ENCODE results near the gene ATP5MC2. TPM values are rescaled to one million over a fixed set of nuclear protein-coding genes. Genes with fewer than 3 reads are reported as not detected.

Gene ATP5MC2
- polyA plus RNA-seq, 3 donors, result 498 to 587 (median 522) TPM

DNA sequence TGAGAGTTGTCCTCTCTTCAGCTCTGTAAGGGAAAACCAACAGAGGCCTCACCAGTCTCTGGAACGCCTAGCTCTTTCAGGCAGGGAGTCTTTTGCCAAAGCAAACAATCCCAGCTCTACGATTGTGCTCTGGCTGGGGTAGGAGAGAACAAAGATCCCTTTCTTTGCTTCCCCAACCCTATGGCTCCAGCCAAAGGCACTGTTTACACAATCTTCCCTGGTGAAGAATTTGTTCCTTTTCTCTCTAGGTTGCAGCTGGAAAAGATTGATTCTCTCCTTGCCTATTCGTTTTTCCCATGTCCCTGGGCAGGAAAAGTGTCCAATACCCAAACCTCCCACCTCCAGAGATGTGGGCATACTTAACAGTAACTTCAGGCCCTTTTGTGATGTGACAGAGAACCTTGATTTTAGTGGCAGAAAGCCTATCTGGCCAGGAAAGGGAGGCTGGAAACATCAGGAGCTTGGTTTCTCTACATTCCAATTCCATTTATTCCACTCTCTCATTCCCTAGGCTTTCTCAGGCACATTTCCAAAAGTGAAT is 16.8 kb downstream of the ATP5MC2 start:
- no peak overlapping the region for H3K4me2 ChIP-seq (replicated peaks; ENCODE audit: extremely low read depth, low read length, poor library complexity, severe bottlenecking)
- H3K9ac ChIP-seq (ENCODE audit: insufficient read depth, low read length, poor library complexity, severe bottlenecking), result no peak overlapping the region
- no peak overlapping the region for H3K27ac ChIP-seq (ENCODE audit: low read depth in 1 of 2, low read length in 2 of 2)
- H3K4me3 ChIP-seq (replicated peaks in 1 of 3; ENCODE audit: low read depth in 2 of 3, low read length in 3 of 3), result no peak overlapping the region
- peaks cover 13 to 37% of the 10 kb centered on the region in 2 donors for H3K36me3 Mint-ChIP-seq
- no peak overlapping the region for H2AFZ ChIP-seq (ENCODE audit: insufficient read depth, low read depth, low read length, poor library complexity, severe bottlenecking)
- WGBS (ENCODE audit: insufficient coverage), result no CpG with 5 or more reads among the region's 3 CpGs
- no peaks in the 10 kb centered on the region for H3K4me1 Mint-ChIP-seq
- H3K9me3 Mint-ChIP-seq, result peaks cover 0 to 2% (median 0%) of the 10 kb centered on the region in 7 donors
- TF ChIP-seq CTCF (IDR thresholded peaks at IDR 0.05), result no peak
- DNase-seq, result no peak
- no peaks in the 10 kb centered on the region for H4K20me1 ChIP-seq (ENCODE audit: insufficient read depth, low read length)
- no peaks in the 10 kb centered on the region for H3K4me1 ChIP-seq (ENCODE audit: control insufficient read depth in 1 of 2, insufficient read depth in 2 of 2, low read length in 2 of 2)
- intact Hi-C loops (cut with micrococcal nuclease), result no loop called here
- H3K27me3 Mint-ChIP-seq (ENCODE audit: low read depth in 3 of 3), result no peaks in the 10 kb centered on the region
- H3K4me3 Mint-ChIP-seq, result no peak overlapping the region
- H3K9me3 ChIP-seq (replicated peaks in 1 of 2; ENCODE audit: control insufficient read depth in 1 of 2, insufficient read depth in 1 of 2, low read length in 2 of 2), result no peaks in the 10 kb centered on the region
- no peak overlapping the region for H3K27ac Mint-ChIP-seq
- peaks cover 11 to 22% of the 10 kb centered on the region in 2 donors for H3K36me3 ChIP-seq (replicated peaks in 1 of 2; ENCODE audit: control insufficient read depth in 1 of 2, insufficient read depth in 2 of 2, low read length in 2 of 2)
- no peaks in the 10 kb centered on the region for H3K79me2 ChIP-seq (ENCODE audit: insufficient read depth, low read length)
- no peaks in the 10 kb centered on the region for H3K27me3 ChIP-seq (ENCODE audit: control insufficient read depth in 2 of 2, insufficient read depth in 2 of 2, low read length in 2 of 2)

GRCh38 chr12:53657041-53657440 is 18.8 kb downstream of the ATP5MC2 start:
- H3K9me3 Mint-ChIP-seq, result peaks cover 0 to 2% (median 0%) of the 10 kb centered on the region in 7 donors
- TF ChIP-seq CTCF (IDR thresholded peaks at IDR 0.05), result no peak

More at GRCh38 chr12:53657041-53657440, 18.8 kb downstream of the ATP5MC2 start:
- H3K4me1 Mint-ChIP-seq, result no peaks in the 10 kb centered on the region
- Histone ChIP-seq H3K4me2 (replicated peaks; ENCODE audit: extremely low read depth, low read length, poor library complexity, severe bottlenecking) (no peak overlapping the region), H3K4me3 (replicated peaks in 1 of 3; ENCODE audit: low read depth in 2 of 3, low read length in 3 of 3) (no peak overlapping the region), H4K20me1 (ENCODE audit: insufficient read depth, low read length) (no peaks in the 10 kb centered on the region), H2AFZ (ENCODE audit: insufficient read depth, low read depth, low read length, poor library complexity, severe bottlenecking) (no peak overlapping the region), H3K79me2 (ENCODE audit: insufficient read depth, low read length) (no peaks in the 10 kb centered on the region), H3K4me1 (ENCODE audit: control insufficient read depth in 1 of 2, insufficient read depth in 2 of 2, low read length in 2 of 2) (no peaks in the 10 kb centered on the region), H3K27ac (ENCODE audit: low read depth in 1 of 2, low read length in 2 of 2) (no peak overlapping the region), H3K9ac (ENCODE audit: insufficient read depth, low read length, poor library complexity, severe bottlenecking) (no peak overlapping the region), H3K27me3 (ENCODE audit: control insufficient read depth in 2 of 2, insufficient read depth in 2 of 2, low read length in 2 of 2) (no peaks in the 10 kb centered on the region), H3K36me3 (replicated peaks in 1 of 2; ENCODE audit: control insufficient read depth in 1 of 2, insufficient read depth in 2 of 2, low read length in 2 of 2) (peaks cover under 1 to 8% of the 10 kb centered on the region in 2 donors), H3K9me3 (replicated peaks in 1 of 2; ENCODE audit: control insufficient read depth in 1 of 2, insufficient read depth in 1 of 2, low read length in 2 of 2) (no peaks in the 10 kb centered on the region)
- no peaks in the 10 kb centered on the region for H3K27me3 Mint-ChIP-seq (ENCODE audit: low read depth in 3 of 3)
- intact Hi-C loops (cut with micrococcal nuclease), result no loop called here
- H3K36me3 Mint-ChIP-seq, result peaks cover 4 to 17% of the 10 kb centered on the region in 2 donors
- no peak for DNase-seq
- WGBS (ENCODE audit: insufficient coverage), result no CpG with 5 or more reads among the region's 4 CpGs
- H3K4me3 Mint-ChIP-seq, result no peak overlapping the region
- no peak overlapping the region for H3K27ac Mint-ChIP-seq

Data from CD14-positive monocyte (primary cell).